T-helper 1 cell treated with Interleukin-12 subunit alpha and Interleukin-12 subunit beta and Interleukin-4 antibody, amounts not matched to agents 30 μg/mL and 1 μg/mL, for 36 hours (primary cell): ENCODE measurements around the gene STAT5B.
"Not testable (repeated sequence)": the region's sequence is repeated elsewhere in the genome, so short reads cannot be mapped to it uniquely, and the experiment has no call there.

Experiments
- H3K27ac Mint-ChIP-seq: one replicate; pipeline ENCODE4 v1.8.0; 2021; ENCODE audit warnings: mild to moderate bottlenecking, mixed read lengths
- H3K27me3 Mint-ChIP-seq: one replicate; pipeline ENCODE4 v1.8.0; 2021; ENCODE audit warnings: low read depth, mixed read lengths
- H3K36me3 Mint-ChIP-seq: one replicate; pipeline ENCODE4 v1.8.0; 2021; ENCODE audit warnings: low read depth, mixed read lengths
- H3K4me1 Mint-ChIP-seq: one replicate; pipeline ENCODE4 v1.8.0; 2021; ENCODE audit warnings: low read depth, mixed read lengths
- H3K4me3 Mint-ChIP-seq: one replicate; pipeline ENCODE4 v1.8.0; 2021; ENCODE audit warnings: mild to moderate bottlenecking, moderate library complexity, mixed read lengths
- H3K9me3 Mint-ChIP-seq: one replicate; pipeline ENCODE4 v1.8.0; 2021; ENCODE audit warnings: mixed read lengths

Gene STAT5B

DNA sequence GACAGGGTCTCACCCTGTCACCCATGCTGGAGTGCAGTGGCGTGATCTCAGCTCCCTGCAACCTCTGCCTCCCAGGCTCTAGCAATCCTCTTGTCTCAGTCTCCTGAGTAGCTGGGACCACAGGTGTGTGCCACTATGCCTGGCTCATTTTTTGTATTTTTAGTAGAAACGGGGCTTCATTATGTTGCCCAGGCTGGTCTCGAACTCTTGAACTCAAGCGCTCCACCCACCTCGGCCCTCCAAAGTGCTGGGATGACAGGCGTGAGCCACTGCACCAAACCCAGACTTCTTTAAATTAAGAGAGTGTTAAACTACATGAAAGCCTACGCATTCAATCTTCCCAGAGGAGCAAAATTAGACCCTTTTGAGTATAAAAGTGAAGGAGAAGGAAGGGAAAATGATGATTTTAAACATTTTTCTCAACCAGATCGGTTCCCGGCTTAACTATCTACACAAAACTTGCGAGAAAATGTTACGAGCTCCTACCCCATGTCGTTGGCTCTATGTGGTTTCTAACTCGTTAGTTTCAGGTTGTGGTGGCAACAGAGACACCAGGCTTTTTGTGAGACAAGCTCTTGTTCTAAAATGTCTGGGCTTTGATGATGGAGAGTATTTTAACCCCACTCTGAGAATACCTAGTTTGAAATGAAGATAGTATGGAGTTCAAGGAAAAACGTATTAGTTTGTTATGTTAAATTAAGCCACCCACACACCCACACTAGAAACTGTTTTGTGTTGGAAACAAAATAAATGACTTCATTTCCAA lies 26.3 kb downstream of the STAT5B start:
- H3K4me3 Mint-ChIP-seq: peak overlapping the region; percentile 73
- H3K4me1 Mint-ChIP-seq: peaks cover 56% of the 10 kb centered on the region
- H3K27me3 Mint-ChIP-seq: no peaks in the 10 kb centered on the region
- no peaks in the 10 kb centered on the region for H3K9me3 Mint-ChIP-seq
- peak overlapping the region; percentile 99 for H3K27ac Mint-ChIP-seq
- peaks cover 16% of the 10 kb centered on the region for H3K36me3 Mint-ChIP-seq

DNA sequence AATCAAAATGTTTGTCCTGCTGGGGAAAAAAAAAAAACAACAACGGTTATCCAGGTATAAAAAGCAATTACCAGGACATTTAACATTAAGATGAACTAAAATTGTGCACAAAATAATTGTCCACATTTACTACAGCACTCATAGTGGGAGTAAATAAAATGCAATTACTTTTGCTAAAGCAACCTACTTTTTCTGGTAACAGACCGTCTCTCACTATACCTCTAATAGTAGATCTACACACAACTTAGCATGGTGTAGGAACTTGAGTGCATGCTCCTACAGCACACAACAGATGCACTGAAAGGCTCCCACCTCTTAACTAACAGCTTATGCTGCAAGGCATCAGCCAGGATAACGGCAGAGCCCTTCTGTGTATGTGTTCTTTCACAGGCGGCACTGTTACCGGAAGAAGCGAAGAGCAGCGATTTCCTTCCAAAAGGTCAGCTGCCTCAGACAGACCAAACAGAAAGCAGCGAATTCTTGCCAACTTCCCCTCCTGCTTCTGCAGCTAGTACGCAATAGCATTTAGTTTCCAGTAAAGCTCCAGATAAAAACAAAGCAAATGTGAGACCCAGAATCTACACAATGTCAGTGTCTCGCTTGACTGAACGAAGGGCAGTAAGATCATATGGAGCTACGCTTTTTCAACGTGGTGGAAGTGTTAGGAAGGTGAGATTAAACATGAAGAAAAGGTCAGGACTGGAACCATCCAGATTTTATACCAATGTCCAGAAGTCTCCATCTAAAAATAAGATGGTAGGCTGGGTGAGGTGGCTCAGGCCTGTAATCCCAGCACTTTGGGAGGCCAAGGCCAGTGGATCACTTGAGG lies 27.6 kb downstream of the STAT5B start:
- Mint-ChIP-seq H3K27ac (peak overlapping the region; percentile 99), H3K4me1 (peaks cover 55% of the 10 kb centered on the region), H3K36me3 (peaks cover 14% of the 10 kb centered on the region), H3K27me3 (no peaks in the 10 kb centered on the region), H3K9me3 (no peaks in the 10 kb centered on the region), H3K4me3 (peak overlapping the region; percentile 91)

DNA sequence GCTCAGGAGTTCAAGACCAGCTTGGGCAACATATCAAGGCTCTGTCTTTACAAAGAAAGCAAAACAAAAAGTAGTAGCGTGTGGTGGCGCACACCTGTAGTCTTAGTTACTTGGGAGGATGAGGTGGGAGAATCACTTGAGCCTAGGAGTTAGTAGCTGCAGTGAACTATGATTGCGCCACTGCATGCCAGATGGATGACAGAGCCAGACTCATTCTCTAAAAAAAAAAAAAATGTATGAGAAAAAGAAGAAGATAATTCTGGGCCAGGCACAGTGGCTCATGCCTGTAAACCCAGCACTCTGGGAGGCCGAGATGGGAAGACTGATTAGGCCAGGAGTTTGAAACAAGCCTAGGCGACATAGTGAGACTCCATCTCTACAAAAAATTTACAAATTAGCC lies 28.5 kb downstream of the STAT5B start:
- Mint-ChIP-seq H3K4me3 (peak overlapping the region; percentile 91), H3K27ac (peak overlapping the region; percentile 99), H3K9me3 (no peaks in the 10 kb centered on the region), H3K4me1 (peaks cover 50% of the 10 kb centered on the region), H3K27me3 (no peaks in the 10 kb centered on the region), H3K36me3 (peaks cover 14% of the 10 kb centered on the region)

DNA sequence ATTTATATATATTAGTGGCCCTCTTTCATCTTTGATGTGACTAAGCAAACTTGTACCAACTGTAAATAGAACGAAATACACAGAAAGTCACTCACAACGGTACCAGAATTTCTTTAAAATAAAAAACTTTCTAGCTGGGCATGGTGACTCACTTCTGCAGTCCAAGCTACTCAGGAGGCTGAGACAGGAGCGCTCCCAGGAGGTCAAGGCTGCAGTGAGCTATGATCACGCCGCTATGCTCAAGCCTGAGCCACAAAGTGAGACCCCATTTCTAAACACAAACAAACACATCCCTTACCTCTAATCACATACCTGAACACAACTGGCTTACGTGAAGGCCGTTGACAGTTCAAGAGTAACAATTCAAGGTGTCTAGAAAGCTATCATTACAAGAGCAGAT lies 29.7 kb downstream of the STAT5B start:
- peaks cover 14% of the 10 kb centered on the region for H3K36me3 Mint-ChIP-seq
- no peaks in the 10 kb centered on the region for H3K9me3 Mint-ChIP-seq
- H3K27ac Mint-ChIP-seq: peak overlapping the region; percentile 99
- peaks cover 46% of the 10 kb centered on the region for H3K4me1 Mint-ChIP-seq
- no peaks in the 10 kb centered on the region for H3K27me3 Mint-ChIP-seq
- H3K4me3 Mint-ChIP-seq: peak overlapping the region; percentile 91

DNA sequence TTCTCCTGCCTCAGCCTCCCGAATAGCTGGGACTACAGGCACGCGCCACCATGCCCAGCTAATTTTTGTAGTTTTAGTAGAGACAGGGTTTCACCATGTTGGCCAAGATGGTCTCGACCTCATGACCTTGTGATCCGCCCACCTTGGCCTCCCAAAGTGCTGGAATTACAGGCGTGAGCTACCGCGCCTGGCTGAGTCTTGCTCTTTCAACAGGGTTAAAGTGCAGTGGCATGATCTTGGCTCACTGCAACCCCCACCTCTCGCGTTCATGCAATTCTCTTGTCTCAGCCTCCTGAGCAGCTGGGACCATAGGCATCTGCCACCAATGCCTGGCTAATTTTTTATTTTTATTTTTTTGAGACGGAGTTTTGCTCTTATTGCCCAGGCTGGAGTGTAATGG lies 31.0 kb downstream of the STAT5B start:
- not testable (repeated sequence) for H3K27ac Mint-ChIP-seq, H3K27me3 Mint-ChIP-seq, H3K9me3 Mint-ChIP-seq, H3K4me3 Mint-ChIP-seq
- H3K4me1 Mint-ChIP-seq: peaks cover 41% of the 10 kb centered on the region
- H3K36me3 Mint-ChIP-seq: peaks cover 12% of the 10 kb centered on the region

DNA sequence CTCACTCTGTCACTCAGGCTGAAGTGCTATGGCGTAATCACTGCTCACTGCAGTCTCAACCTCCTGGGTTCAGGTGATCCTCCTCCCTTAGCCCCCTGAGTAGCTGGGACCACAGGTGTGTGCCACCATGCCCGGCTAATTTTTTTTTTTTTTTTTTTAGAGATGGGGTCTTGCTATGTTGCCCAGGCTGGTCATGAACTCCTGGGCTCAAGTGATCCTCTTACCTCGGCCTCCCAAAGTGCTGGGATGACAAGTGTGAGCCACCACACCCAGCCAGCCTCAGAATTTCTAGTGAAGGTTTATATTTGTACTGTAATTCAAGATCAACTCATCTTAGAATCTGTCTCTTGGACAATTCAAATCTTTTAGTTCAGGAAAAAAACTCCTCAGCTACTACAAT lies 32.1 kb downstream of the STAT5B start:
- not testable (repeated sequence) for H3K9me3 Mint-ChIP-seq, H3K4me3 Mint-ChIP-seq, H3K27ac Mint-ChIP-seq

DNA sequence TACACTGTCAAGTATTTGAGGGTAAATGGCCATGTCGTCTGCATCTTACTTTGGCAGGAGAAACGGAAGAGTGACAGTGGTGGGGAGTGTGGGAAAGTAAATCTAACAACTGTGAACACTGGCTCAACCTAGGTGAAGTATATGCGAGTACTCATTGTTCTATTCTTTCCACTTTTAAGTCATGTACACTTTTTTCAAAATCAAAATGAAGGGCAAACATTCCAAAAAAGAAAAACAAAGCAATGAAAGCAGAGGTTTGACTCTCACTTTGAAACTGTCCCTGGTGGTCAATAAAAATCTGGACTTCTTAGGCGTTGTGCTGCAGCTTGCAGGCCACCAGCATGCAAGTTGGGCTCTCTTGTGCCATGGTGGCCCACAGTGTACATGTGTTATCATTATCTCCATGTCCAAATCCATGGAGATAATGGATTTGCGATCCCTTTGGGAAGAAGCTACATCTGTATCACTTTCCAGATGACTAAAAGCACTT lies 32.7 kb downstream of the STAT5B start:
- H3K4me3 Mint-ChIP-seq: no peak overlapping the region
- peaks cover 7% of the 10 kb centered on the region for H3K36me3 Mint-ChIP-seq
- peaks cover 31% of the 10 kb centered on the region for H3K4me1 Mint-ChIP-seq
- H3K9me3 Mint-ChIP-seq: no peaks in the 10 kb centered on the region
- H3K27ac Mint-ChIP-seq: no peak overlapping the region
- no peaks in the 10 kb centered on the region for H3K27me3 Mint-ChIP-seq

More for the DNA sequence above, 32.1 kb downstream of the STAT5B start:
- H3K36me3 Mint-ChIP-seq, H3K27me3 Mint-ChIP-seq: not testable (repeated sequence)
- H3K4me1 Mint-ChIP-seq: peaks cover 34% of the 10 kb centered on the region

DNA sequence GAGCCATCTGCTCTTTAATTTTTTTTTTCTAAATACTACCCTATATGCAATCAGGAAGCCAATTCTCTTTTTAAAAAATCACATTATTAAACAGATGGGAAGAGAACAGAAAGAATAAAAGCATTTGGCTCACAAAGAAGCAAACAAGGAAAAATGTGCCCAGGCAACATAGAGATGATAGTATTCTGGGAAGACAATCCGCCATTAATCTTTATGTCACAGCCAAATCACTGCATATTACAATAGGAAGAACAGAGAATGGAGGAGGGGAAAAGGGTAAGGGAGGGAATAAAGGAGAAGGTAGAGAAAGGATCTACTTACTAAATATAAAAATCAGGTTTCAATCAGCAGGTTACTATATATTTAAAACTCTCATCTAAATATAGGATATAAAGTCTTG lies 34.3 kb downstream of the STAT5B start:
- no peak overlapping the region for H3K27ac Mint-ChIP-seq
- H3K27me3 Mint-ChIP-seq: no peaks in the 10 kb centered on the region
- no peaks in the 10 kb centered on the region for H3K9me3 Mint-ChIP-seq
- peaks cover 20% of the 10 kb centered on the region for H3K4me1 Mint-ChIP-seq
- H3K4me3 Mint-ChIP-seq: no peak overlapping the region
- peaks cover 3% of the 10 kb centered on the region for H3K36me3 Mint-ChIP-seq

DNA sequence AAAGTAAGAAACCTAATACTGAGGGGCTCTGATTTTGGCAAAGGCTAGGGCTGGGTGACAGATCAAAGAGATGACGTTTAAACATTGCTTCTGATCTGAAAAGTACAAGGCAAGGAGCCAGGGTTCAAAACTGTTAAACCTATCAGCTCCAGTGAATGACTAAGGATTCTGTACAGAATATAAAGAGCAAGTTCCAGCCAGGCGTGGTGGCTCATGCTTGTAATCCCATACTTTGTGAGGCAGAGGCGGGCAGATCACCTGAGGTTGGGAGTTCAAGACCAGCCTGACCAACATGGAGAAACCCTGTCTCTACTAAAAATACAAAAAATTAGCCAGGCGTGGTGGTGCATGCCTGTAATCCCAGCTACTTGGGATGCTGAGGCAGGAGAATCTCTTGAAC lies 35.3 kb downstream of the STAT5B start:
- H3K4me1 Mint-ChIP-seq: peaks cover 16% of the 10 kb centered on the region
- not testable (repeated sequence) for H3K4me3 Mint-ChIP-seq, H3K27ac Mint-ChIP-seq, H3K9me3 Mint-ChIP-seq, H3K36me3 Mint-ChIP-seq, H3K27me3 Mint-ChIP-seq

DNA sequence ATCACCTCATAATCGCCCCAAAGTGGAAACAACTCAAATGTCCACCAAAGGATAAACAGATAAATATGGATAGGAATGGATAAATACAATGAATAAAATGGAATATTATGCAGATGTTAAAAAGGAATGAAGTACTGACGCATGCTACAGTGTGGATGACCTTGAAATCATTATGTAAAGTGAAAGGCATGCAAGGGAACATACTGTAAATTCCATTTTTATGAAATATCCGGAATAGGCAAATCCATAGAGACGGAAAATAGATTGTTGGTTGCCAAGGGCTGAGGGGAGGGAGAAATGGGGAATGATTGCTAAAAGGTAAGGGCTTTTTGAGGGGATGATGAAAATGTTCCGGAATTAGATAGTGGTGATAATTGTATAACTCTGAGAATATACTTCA lies 36.0 kb downstream of the STAT5B start:
- Mint-ChIP-seq H3K36me3 (no peaks in the 10 kb centered on the region), H3K4me3 (no peak overlapping the region), H3K27me3 (no peaks in the 10 kb centered on the region), H3K4me1 (peaks cover 15% of the 10 kb centered on the region), H3K9me3 (no peaks in the 10 kb centered on the region), H3K27ac (no peak overlapping the region)

DNA sequence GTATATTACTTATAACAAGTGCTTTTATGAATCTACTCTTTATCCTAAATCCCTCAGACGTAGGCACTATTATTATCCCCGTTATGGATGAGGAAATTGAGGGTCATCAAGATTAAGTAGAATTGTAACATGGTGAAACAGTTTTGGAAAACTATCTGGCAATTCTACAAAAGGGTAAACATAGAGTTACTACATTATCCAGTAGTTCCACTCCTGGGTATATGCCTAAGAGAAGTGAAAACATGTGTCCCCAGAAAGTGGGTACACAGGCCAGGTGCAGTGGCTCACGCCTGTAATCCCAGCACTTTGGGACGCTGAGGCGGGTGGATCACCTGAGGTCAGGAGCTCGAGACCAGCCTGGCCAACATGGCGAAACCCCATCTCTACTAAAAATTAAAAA lies 36.6 kb downstream of the STAT5B start:
- not testable (repeated sequence) for H3K36me3 Mint-ChIP-seq

DNA sequence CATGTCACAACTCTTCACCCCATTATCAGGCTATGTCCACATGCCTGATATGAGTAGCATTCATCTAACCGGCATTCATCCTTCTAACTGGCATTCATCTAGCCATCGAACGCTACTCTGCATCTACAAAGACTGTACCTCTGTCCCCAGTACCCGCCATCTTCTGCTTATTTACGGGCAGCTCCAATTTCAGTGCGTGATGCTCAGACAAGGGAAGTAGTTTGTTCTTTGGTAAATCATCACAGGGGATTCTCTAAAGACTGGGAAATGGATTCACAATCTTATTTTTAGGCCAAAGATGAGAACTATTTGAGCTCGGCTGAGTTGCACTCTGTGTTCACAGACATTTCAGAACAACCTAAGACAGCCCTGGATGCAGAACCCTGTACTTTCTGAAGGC lies 39.4 kb downstream of the STAT5B start:
- Mint-ChIP-seq H3K36me3 (peaks cover 2% of the 10 kb centered on the region), H3K4me1 (peaks cover 9% of the 10 kb centered on the region), H3K4me3 (no peak overlapping the region), H3K9me3 (no peaks in the 10 kb centered on the region), H3K27ac (no peak overlapping the region), H3K27me3 (no peaks in the 10 kb centered on the region)

More for the DNA sequence above, 36.6 kb downstream of the STAT5B start:
- H3K27me3 Mint-ChIP-seq, H3K9me3 Mint-ChIP-seq, H3K27ac Mint-ChIP-seq, H3K4me3 Mint-ChIP-seq: not testable (repeated sequence)
- peaks cover 15% of the 10 kb centered on the region for H3K4me1 Mint-ChIP-seq

DNA sequence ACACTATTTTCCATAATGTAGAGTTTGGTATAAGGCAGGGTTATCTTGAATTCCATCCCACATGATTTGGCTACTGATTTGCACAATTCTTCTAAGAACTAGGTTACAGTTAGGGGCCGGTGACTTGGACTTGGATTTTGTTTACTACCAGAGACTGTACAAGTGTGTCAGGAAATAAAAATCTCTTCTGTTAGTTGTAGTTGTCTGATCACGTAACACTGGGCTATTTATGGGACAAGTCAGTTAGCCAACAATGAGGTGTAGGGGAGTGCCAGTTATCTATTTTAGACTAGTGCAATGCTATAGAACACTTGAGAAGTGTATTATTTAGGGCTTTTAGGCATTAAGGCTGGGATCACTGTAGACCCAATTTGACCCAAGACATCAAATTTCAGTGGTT lies 42.2 kb downstream of the STAT5B start:
- Mint-ChIP-seq H3K27me3 (no peaks in the 10 kb centered on the region), H3K4me3 (no peak overlapping the region), H3K4me1 (peaks cover 12% of the 10 kb centered on the region), H3K27ac (no peak overlapping the region), H3K36me3 (peaks cover 3% of the 10 kb centered on the region), H3K9me3 (no peaks in the 10 kb centered on the region)

DNA sequence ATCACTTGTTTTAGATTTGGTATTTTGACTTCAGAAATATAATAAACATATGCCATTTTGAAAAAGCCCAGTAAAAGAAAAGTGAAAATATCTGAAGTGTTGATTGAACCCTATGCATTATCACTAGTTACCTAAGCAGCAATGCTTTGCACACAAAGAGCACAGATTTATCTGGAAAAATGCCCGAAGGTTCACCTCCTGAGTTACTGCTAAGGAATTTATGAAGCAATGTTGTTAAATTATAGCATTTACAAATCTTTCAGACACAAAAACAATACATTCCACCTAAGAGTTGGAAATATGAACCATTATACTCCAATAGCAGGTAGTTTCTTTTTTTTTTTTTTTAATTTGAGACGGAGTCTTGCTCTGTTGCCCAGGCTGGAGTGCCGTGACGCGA lies 43.0 kb downstream of the STAT5B start:
- H3K4me1 Mint-ChIP-seq: peaks cover 15% of the 10 kb centered on the region
- no peaks in the 10 kb centered on the region for H3K27me3 Mint-ChIP-seq
- no peak overlapping the region for H3K27ac Mint-ChIP-seq
- H3K4me3 Mint-ChIP-seq: no peak overlapping the region
- H3K9me3 Mint-ChIP-seq: no peaks in the 10 kb centered on the region
- peaks cover 6% of the 10 kb centered on the region for H3K36me3 Mint-ChIP-seq

DNA sequence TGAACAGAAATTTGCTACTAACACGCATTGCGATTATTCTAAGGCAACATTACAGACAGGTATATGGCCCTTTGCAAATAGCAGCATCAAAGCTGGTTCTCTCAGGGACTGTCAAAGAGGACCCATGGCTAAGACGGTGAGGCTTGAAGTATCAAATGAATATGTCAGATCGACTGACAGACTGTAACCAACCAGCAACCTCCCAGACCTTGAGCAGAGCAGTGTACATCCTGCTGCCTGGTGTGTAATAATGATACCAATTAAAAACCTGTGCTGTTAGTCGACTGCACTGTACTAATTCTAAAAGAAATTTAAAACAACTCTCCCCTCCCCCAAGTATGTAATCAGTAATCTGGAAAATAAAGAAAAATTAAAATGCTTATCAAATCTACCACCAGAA lies 46.0 kb downstream of the STAT5B start:
- peak overlapping the region; percentile 27 for H3K27ac Mint-ChIP-seq
- H3K36me3 Mint-ChIP-seq: peaks cover 8% of the 10 kb centered on the region
- H3K9me3 Mint-ChIP-seq: no peaks in the 10 kb centered on the region
- H3K4me3 Mint-ChIP-seq: no peak overlapping the region
- H3K4me1 Mint-ChIP-seq: peaks cover 11% of the 10 kb centered on the region
- no peaks in the 10 kb centered on the region for H3K27me3 Mint-ChIP-seq
